OCI-LY7 (cell line): ENCODE data around the gene ACER3.

ENCODE experiments used
- EZH2phosphoT487 ChIP-seq: fragments of 200-600 bp; sonication (generic); IDR thresholded peaks from 2 replicates; pipeline ENCODE4 v1.6.1; 2018; ENCODE audit warnings: low read depth, borderline replicate concordance, mild to moderate bottlenecking, mixed run types, antibody characterized with exemption, low read length, moderate library complexity, mixed read lengths
- TF ChIP-seq, protein P1 (sequence below): fragments of 200-600 bp; sonication (generic); conservative IDR thresholded peaks from 2 replicates; pipeline ENCODE4 v1.5.1; 2014; ENCODE audit warnings: mild to moderate bottlenecking, antibody characterized with exemption, low read length, moderate library complexity, mixed read lengths

DNA sequence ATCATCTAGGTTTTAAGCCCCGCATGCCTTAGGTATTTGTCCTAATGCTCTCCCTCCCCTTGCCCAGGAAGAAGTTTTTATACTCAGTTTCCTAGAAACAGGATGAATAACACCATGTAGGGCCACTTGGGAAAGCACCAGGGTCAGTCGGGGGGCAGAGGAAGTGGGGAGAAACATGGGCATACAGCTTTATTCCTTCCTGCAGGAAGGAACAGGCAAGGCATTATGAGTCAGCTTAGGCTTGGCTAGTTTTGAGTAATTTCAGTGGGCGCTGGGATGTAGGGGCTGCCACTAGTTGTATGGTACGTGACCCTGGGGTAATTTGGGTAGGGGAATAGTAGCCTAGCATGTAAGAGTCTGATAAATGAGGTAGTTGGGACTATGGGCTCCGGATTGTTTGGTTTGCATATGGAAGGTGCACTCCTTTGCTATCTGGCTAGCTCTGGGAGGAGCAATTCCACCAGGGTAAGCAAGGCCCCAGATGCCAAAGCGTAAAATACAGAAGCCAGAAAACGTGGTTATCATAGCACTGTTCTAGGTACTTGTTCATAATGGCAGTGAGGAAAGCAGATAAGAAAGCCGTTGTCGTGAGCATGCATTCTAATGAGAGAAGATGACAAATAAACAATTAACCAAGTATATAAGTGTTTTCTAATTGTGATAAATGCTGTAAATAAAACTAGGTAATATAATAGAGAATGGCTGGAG lies 24.8 kb downstream of the ACER3 start:
- TF ChIP-seq, protein P1, sequence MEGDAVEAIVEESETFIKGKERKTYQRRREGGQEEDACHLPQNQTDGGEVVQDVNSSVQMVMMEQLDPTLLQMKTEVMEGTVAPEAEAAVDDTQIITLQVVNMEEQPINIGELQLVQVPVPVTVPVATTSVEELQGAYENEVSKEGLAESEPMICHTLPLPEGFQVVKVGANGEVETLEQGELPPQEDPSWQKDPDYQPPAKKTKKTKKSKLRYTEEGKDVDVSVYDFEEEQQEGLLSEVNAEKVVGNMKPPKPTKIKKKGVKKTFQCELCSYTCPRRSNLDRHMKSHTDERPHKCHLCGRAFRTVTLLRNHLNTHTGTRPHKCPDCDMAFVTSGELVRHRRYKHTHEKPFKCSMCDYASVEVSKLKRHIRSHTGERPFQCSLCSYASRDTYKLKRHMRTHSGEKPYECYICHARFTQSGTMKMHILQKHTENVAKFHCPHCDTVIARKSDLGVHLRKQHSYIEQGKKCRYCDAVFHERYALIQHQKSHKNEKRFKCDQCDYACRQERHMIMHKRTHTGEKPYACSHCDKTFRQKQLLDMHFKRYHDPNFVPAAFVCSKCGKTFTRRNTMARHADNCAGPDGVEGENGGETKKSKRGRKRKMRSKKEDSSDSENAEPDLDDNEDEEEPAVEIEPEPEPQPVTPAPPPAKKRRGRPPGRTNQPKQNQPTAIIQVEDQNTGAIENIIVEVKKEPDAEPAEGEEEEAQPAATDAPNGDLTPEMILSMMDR = no peak
- TF ChIP-seq EZH2phosphoT487 = no peak
